Measurements from ENCODE around the gene VWC2L. TPM values are rescaled to one million over a fixed set of nuclear protein-coding genes. Genes with fewer than 3 reads are reported as not detected.

Gene VWC2L
- total RNA-seq, 1 experiment from 2014 or later = not detected

DNA sequence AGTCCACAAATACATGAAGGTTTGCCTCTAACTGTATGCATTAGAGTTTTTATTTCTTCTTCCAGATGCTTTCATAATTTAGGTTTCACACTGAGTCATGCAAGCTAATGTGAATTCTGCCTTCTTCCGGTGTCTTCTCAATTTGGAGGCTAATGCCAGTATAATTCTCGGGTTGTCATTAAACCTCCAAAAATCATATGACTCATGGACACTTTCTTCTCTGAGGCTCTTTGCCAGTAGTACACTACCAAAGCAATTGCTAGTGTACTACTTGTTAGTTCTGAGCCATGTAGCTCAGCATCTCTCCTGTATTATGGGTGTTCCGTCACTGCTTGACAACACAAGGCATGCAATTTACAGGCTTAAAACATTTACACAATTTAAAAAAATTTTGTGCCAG is 137.1 kb downstream of the VWC2L start (continued):
- TF ChIP-seq, protein P1, sequence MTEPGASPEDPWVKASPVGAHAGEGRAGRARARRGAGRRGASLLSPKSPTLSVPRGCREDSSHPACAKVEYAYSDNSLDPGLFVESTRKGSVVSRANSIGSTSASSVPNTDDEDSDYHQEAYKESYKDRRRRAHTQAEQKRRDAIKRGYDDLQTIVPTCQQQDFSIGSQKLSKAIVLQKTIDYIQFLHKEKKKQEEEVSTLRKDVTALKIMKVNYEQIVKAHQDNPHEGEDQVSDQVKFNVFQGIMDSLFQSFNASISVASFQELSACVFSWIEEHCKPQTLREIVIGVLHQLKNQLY (CRISPR knock-in tag; IDR thresholded peaks at IDR 0.05) = no peak
- TF ChIP-seq HMGA2 (CRISPR knock-in tag; IDR thresholded peaks at IDR 0.05) (no peak), CREB1 (CRISPR knock-in tag; IDR thresholded peaks at IDR 0.05) (no peak), KAT7 (CRISPR knock-in tag; IDR thresholded peaks at IDR 0.05; ENCODE audit: borderline replicate concordance) (no peak)

DNA sequence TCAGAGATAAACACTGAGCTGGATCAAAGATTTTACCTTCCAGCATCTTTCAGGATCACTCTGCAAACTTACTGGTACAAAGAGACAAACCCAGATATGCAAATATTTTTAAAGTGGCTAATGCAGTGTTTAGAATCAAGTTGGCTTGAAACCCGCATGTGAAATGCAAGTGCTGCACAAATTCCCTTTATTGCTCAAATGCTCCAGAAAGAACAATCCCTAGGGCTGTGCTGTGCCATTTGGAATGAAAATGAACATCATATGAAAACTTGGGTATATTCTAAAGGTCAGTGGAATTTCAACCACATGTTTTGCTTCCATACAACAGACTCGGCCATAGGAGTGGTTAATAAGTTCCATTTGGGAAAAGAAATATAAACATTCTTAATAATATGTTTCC is 139.1 kb downstream of the VWC2L start:
- H3K9me3 Mint-ChIP-seq = no peaks in the 10 kb centered on the region
- DNase-seq (ENCODE audit: low spot score) = no peak
- no peak overlapping the region for H3K4me3 Mint-ChIP-seq
- H3K4me1 Mint-ChIP-seq = no peaks in the 10 kb centered on the region
- no peak overlapping the region for H3K27ac Mint-ChIP-seq
- TF ChIP-seq, protein P2, sequence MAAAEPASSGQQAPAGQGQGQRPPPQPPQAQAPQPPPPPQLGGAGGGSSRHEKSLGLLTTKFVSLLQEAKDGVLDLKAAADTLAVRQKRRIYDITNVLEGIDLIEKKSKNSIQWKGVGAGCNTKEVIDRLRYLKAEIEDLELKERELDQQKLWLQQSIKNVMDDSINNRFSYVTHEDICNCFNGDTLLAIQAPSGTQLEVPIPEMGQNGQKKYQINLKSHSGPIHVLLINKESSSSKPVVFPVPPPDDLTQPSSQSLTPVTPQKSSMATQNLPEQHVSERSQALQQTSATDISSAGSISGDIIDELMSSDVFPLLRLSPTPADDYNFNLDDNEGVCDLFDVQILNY (CRISPR knock-in tag; IDR thresholded peaks at IDR 0.05) = no peak
- TF ChIP-seq, protein P3, sequence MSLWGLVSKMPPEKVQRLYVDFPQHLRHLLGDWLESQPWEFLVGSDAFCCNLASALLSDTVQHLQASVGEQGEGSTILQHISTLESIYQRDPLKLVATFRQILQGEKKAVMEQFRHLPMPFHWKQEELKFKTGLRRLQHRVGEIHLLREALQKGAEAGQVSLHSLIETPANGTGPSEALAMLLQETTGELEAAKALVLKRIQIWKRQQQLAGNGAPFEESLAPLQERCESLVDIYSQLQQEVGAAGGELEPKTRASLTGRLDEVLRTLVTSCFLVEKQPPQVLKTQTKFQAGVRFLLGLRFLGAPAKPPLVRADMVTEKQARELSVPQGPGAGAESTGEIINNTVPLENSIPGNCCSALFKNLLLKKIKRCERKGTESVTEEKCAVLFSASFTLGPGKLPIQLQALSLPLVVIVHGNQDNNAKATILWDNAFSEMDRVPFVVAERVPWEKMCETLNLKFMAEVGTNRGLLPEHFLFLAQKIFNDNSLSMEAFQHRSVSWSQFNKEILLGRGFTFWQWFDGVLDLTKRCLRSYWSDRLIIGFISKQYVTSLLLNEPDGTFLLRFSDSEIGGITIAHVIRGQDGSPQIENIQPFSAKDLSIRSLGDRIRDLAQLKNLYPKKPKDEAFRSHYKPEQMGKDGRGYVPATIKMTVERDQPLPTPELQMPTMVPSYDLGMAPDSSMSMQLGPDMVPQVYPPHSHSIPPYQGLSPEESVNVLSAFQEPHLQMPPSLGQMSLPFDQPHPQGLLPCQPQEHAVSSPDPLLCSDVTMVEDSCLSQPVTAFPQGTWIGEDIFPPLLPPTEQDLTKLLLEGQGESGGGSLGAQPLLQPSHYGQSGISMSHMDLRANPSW (CRISPR knock-in tag; conservative IDR thresholded peaks at IDR 0.05; ENCODE audit: low read depth) = no peak
- no peak for TF ChIP-seq FOXK1 (CRISPR knock-in tag; IDR thresholded peaks at IDR 0.05)
- TF ChIP-seq, protein P4, sequence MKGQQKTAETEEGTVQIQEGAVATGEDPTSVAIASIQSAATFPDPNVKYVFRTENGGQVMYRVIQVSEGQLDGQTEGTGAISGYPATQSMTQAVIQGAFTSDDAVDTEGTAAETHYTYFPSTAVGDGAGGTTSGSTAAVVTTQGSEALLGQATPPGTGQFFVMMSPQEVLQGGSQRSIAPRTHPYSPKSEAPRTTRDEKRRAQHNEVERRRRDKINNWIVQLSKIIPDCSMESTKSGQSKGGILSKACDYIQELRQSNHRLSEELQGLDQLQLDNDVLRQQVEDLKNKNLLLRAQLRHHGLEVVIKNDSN (CRISPR knock-in tag; IDR thresholded peaks at IDR 0.05) = no peak
- no peak for ATAC-seq
- POLR2A ChIA-PET = no interaction called here
- CTCF ChIA-PET = no interaction called here
- no peaks in the 10 kb centered on the region for H3K36me3 Mint-ChIP-seq
- no peaks in the 10 kb centered on the region for H3K27me3 Mint-ChIP-seq (ENCODE audit: low read depth)

DNA sequence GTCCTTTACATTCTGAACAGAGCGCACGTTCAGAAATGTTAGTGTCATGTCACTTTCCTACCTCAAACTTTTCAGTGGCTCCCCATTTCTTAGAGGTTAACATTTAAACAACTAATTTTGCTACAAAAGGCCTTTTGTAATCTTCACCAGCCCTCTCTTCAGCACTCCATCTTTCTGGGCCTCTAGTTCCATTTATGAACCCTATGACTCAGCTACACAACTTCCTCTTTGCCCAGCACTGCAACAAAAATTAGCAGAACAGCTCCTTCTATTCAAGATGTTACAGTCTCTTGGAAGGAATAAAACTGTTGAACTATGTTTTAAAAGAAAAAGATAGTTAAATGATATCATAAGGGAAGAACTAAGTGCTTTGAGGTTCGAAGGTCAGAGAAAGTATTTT is 139.9 kb downstream of the VWC2L start:
- H3K27ac Mint-ChIP-seq = no peak overlapping the region
- ChIA-PET CTCF (no interaction called here), POLR2A (no interaction called here)
- no peaks in the 10 kb centered on the region for H3K27me3 Mint-ChIP-seq (ENCODE audit: low read depth)
- ATAC-seq (no peak), DNase-seq (ENCODE audit: low spot score) (no peak)
- no peaks in the 10 kb centered on the region for H3K9me3 Mint-ChIP-seq
- no peaks in the 10 kb centered on the region for H3K4me1 Mint-ChIP-seq
- no peak overlapping the region for H3K4me3 Mint-ChIP-seq
- TF ChIP-seq, protein P5, sequence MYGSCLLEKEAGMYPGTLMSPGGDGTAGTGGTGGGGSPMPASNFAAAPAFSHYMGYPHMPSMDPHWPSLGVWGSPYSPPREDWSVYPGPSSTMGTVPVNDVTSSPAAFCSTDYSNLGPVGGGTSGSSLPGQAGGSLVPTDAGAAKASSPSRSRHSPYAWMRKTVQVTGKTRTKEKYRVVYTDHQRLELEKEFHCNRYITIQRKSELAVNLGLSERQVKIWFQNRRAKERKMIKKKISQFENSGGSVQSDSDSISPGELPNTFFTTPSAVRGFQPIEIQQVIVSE (CRISPR knock-in tag; IDR thresholded peaks at IDR 0.05; ENCODE audit: borderline replicate concordance) = no peak
- no peak for TF ChIP-seq SMAD3 (CRISPR knock-in tag; IDR thresholded peaks at IDR 0.05; ENCODE audit: borderline replicate concordance)
- TF ChIP-seq, protein P6, sequence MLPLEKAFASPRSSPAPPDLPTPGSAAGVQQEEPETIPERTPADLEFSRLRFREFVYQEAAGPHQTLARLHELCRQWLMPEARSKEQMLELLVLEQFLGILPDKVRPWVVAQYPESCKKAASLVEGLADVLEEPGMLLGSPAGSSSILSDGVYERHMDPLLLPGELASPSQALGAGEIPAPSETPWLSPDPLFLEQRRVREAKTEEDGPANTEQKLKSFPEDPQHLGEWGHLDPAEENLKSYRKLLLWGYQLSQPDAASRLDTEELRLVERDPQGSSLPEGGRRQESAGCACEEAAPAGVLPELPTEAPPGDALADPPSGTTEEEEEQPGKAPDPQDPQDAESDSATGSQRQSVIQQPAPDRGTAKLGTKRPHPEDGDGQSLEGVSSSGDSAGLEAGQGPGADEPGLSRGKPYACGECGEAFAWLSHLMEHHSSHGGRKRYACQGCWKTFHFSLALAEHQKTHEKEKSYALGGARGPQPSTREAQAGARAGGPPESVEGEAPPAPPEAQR (CRISPR knock-in tag; IDR thresholded peaks at IDR 0.05) = no peak
- TF ChIP-seq, protein P7, sequence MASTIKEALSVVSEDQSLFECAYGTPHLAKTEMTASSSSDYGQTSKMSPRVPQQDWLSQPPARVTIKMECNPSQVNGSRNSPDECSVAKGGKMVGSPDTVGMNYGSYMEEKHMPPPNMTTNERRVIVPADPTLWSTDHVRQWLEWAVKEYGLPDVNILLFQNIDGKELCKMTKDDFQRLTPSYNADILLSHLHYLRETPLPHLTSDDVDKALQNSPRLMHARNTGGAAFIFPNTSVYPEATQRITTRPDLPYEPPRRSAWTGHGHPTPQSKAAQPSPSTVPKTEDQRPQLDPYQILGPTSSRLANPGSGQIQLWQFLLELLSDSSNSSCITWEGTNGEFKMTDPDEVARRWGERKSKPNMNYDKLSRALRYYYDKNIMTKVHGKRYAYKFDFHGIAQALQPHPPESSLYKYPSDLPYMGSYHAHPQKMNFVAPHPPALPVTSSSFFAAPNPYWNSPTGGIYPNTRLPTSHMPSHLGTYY (CRISPR knock-in tag; IDR thresholded peaks at IDR 0.05) = no peak
- TF ChIP-seq ZBTB21 (CRISPR knock-in tag; IDR thresholded peaks at IDR 0.05; ENCODE audit: borderline replicate concordance) = no peak
- TF ChIP-seq CREB1 (CRISPR knock-in tag; IDR thresholded peaks at IDR 0.05) = no peak
- TF ChIP-seq ESRRA (CRISPR knock-in tag; IDR thresholded peaks at IDR 0.05; ENCODE audit: borderline replicate concordance) = no peak
- no peak for TF ChIP-seq FOXK1 (CRISPR knock-in tag; IDR thresholded peaks at IDR 0.05)
- no peak for TF ChIP-seq KAT7 (CRISPR knock-in tag; IDR thresholded peaks at IDR 0.05; ENCODE audit: borderline replicate concordance)
- no peak for TF ChIP-seq EMX1 (CRISPR knock-in tag; IDR thresholded peaks at IDR 0.05)
- TF ChIP-seq HMGA2 (CRISPR knock-in tag; IDR thresholded peaks at IDR 0.05) = no peak
- H3K36me3 Mint-ChIP-seq = no peaks in the 10 kb centered on the region
